ENCODE measurements around the gene TMEM51.

Gene TMEM51

DNA sequence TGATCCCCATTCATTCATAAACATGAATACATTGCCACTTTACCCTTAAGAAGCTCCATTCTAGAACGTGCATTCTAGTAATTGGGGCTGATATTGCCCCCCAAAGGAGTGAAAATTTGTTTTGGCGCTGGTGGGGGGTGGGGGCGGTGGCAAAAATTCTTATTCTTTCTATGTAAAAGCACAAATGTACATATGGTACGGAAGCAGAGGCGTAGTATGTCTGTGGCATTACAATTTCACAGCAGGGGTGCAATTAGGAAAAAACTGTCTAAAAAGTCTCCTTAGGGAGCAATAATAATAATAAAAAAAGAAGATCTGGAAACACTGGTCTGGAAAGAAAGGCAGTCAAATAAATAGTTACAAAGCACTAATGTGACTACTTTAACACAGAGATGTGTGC lies 40.4 kb upstream of the TMEM51 start:
- H3K4ac ChIP-seq (ENCODE audit: low read depth, low read length), result no peak overlapping the region
- no peak overlapping the region for H3K4me2 ChIP-seq (ENCODE audit: low read length)
- no peak overlapping the region for H2BK120ac ChIP-seq (ENCODE audit: insufficient read depth, low read length, poor library complexity)
- no peak overlapping the region for H3K18ac ChIP-seq (ENCODE audit: low read length)
- no peaks in the 10 kb centered on the region for H3K4me1 ChIP-seq (ENCODE audit: control insufficient read depth in 1 of 2, insufficient read depth in 2 of 2, low read length in 2 of 2)
- H2BK5ac ChIP-seq (ENCODE audit: low read depth, low read length, poor library complexity), result no peak overlapping the region
- H3K9ac ChIP-seq (ENCODE audit: low read length), result no peak overlapping the region
- H2BK12ac ChIP-seq (ENCODE audit: low read length), result no peak overlapping the region
- no peak overlapping the region for H3K27ac ChIP-seq (ENCODE audit: low read depth, low read length)
- WGBS (ENCODE audit: extremely low coverage, insufficient coverage, insufficient read length), result no CpG with 5 or more reads among the region's 5 CpGs
- no peak overlapping the region for H4K91ac ChIP-seq (ENCODE audit: low read depth, low read length)
- no peaks in the 10 kb centered on the region for H3K36me3 ChIP-seq (ENCODE audit: control insufficient read depth in 1 of 2, insufficient read depth in 2 of 2, low read length in 2 of 2)
- peaks cover 2% of the 10 kb centered on the region for H3K9me3 ChIP-seq (ENCODE audit: insufficient read depth, low read depth, low read length)
- H3K4me3 ChIP-seq (ENCODE audit: low read depth, low read length), result no peak overlapping the region
- no peak overlapping the region for H4K8ac ChIP-seq (ENCODE audit: low read depth, low read length)
- H3K23ac ChIP-seq (ENCODE audit: low read length), result no peak overlapping the region
- H4K12ac ChIP-seq (ENCODE audit: low read depth, low read length), result no peak overlapping the region
- no peak for DNase-seq
- H3K14ac ChIP-seq (ENCODE audit: low read length), result no peak overlapping the region
- no peaks in the 10 kb centered on the region for H3K79me1 ChIP-seq (ENCODE audit: low read length)
- no peaks in the 10 kb centered on the region for H3K27me3 ChIP-seq (ENCODE audit: insufficient read depth, low read length)
- H2AFZ ChIP-seq (ENCODE audit: insufficient read depth, low read length, poor library complexity), result no peak overlapping the region
- no peak overlapping the region for H2AK5ac ChIP-seq (ENCODE audit: low read length)
- no peaks in the 10 kb centered on the region for H3K79me2 ChIP-seq (ENCODE audit: control insufficient read depth, insufficient read depth, low read length, poor library complexity)

DNA sequence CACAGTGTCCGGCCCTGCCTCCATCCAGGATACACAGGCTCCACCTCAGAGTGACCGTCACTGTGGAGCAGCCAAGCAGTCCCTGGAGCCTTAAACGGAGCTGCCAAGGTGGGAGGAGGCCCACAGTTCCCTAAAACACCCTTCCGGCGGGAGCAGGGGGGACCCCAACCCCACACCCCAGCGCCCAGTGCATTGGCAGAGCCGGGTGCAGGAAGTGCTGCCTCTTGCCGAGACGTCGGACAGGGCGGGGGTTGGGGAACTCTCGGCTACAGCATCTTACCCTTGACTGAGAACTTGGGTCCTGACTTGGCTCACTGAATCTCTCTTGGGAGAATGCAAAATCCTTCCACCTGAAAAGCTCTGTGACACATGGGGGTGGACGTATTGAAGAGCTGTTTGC lies 38.7 kb upstream of the TMEM51 start:
- no peak overlapping the region for H3K27ac ChIP-seq (ENCODE audit: low read depth, low read length)
- no peaks in the 10 kb centered on the region for H3K27me3 ChIP-seq (ENCODE audit: insufficient read depth, low read length)
- no peak overlapping the region for H2AFZ ChIP-seq (ENCODE audit: insufficient read depth, low read length, poor library complexity)
- H3K9ac ChIP-seq (ENCODE audit: low read length), result no peak overlapping the region
- H3K18ac ChIP-seq (ENCODE audit: low read length), result no peak overlapping the region
- no peak overlapping the region for H3K4me3 ChIP-seq (ENCODE audit: low read depth, low read length)
- H3K36me3 ChIP-seq (ENCODE audit: control insufficient read depth in 1 of 2, insufficient read depth in 2 of 2, low read length in 2 of 2), result no peaks in the 10 kb centered on the region
- DNase-seq, result no peak
- no peak overlapping the region for H3K4me2 ChIP-seq (ENCODE audit: low read length)
- no peak overlapping the region for H2BK12ac ChIP-seq (ENCODE audit: low read length)
- H2BK5ac ChIP-seq (ENCODE audit: low read depth, low read length, poor library complexity), result no peak overlapping the region
- no peaks in the 10 kb centered on the region for H3K79me2 ChIP-seq (ENCODE audit: control insufficient read depth, insufficient read depth, low read length, poor library complexity)
- WGBS (ENCODE audit: extremely low coverage, insufficient coverage, insufficient read length), result no CpG with 5 or more reads among the region's 13 CpGs
- no peak overlapping the region for H3K14ac ChIP-seq (ENCODE audit: low read length)
- no peaks in the 10 kb centered on the region for H3K9me3 ChIP-seq (ENCODE audit: insufficient read depth, low read depth, low read length)
- no peak overlapping the region for H4K12ac ChIP-seq (ENCODE audit: low read depth, low read length)
- H4K8ac ChIP-seq (ENCODE audit: low read depth, low read length), result no peak overlapping the region
- no peaks in the 10 kb centered on the region for H3K79me1 ChIP-seq (ENCODE audit: low read length)
- no peak overlapping the region for H2BK120ac ChIP-seq (ENCODE audit: insufficient read depth, low read length, poor library complexity)
- H3K4me1 ChIP-seq (ENCODE audit: control insufficient read depth in 1 of 2, insufficient read depth in 2 of 2, low read length in 2 of 2), result no peaks in the 10 kb centered on the region
- H2AK5ac ChIP-seq (ENCODE audit: low read length), result no peak overlapping the region
- no peak overlapping the region for H3K4ac ChIP-seq (ENCODE audit: low read depth, low read length)
- H4K91ac ChIP-seq (ENCODE audit: low read depth, low read length), result no peak overlapping the region
- no peak overlapping the region for H3K23ac ChIP-seq (ENCODE audit: low read length)

DNA sequence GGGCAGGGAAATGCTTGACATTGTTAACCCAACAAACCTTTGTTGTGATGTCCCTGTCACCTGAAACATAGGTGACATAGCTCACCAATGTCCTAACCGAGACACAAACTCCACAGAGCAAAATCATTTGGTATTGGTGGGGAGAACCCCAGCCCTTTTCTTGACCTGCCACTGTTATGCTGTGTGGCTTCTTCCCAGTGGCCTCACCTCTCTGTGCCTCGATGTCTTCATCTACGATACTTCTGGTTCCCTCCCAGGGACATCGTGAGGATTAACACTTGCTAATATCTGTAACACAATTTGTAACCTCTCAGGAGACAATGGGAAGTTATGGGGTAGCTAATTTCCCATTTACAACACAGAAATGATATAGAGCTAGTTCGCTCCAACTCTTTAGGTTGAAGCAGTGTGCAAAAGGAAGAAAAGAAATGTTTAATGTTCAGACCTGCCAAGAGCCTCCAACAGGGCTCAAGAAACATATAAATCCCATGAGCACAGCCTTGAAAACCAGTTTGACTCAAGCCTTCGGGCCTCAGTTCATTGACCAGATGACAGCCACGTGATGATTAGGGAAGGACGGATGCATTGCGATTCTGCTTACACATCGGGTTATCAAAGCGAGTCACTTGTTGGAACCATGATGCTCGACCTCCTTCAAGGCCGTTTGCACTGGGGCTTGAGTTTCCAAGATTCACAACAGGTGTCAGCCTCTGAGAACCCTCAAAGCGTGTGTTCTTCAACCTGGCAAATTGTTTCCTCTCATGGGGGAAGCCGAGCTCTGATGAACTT lies 37.8 kb upstream of the TMEM51 start:
- Histone ChIP-seq H3K4me3 (ENCODE audit: low read depth, low read length) (no peak overlapping the region), H2BK120ac (ENCODE audit: insufficient read depth, low read length, poor library complexity) (no peak overlapping the region), H2BK5ac (ENCODE audit: low read depth, low read length, poor library complexity) (no peak overlapping the region), H3K9ac (ENCODE audit: low read length) (no peak overlapping the region), H3K4me1 (ENCODE audit: control insufficient read depth in 1 of 2, insufficient read depth in 2 of 2, low read length in 2 of 2) (no peaks in the 10 kb centered on the region), H3K4ac (ENCODE audit: low read depth, low read length) (no peak overlapping the region), H2AFZ (ENCODE audit: insufficient read depth, low read length, poor library complexity) (no peak overlapping the region), H3K27me3 (ENCODE audit: insufficient read depth, low read length) (peaks cover 3% of the 10 kb centered on the region), H4K12ac (ENCODE audit: low read depth, low read length) (no peak overlapping the region), H3K27ac (ENCODE audit: low read depth, low read length) (no peak overlapping the region), H3K9me3 (ENCODE audit: insufficient read depth, low read depth, low read length) (no peaks in the 10 kb centered on the region), H4K8ac (ENCODE audit: low read depth, low read length) (no peak overlapping the region), H4K91ac (ENCODE audit: low read depth, low read length) (no peak overlapping the region), H2BK12ac (ENCODE audit: low read length) (no peak overlapping the region), H3K79me2 (ENCODE audit: control insufficient read depth, insufficient read depth, low read length, poor library complexity) (no peaks in the 10 kb centered on the region), H3K18ac (ENCODE audit: low read length) (no peak overlapping the region), H3K23ac (ENCODE audit: low read length) (no peak overlapping the region), H2AK5ac (ENCODE audit: low read length) (no peak overlapping the region), H3K36me3 (ENCODE audit: control insufficient read depth in 1 of 2, insufficient read depth in 2 of 2, low read length in 2 of 2) (no peaks in the 10 kb centered on the region), H3K79me1 (ENCODE audit: low read length) (no peaks in the 10 kb centered on the region), H3K4me2 (ENCODE audit: low read length) (no peak overlapping the region), H3K14ac (ENCODE audit: low read length) (no peak overlapping the region)
- WGBS (ENCODE audit: extremely low coverage, insufficient coverage, insufficient read length), result no CpG with 5 or more reads among the region's 15 CpGs
- no peak for DNase-seq

DNA sequence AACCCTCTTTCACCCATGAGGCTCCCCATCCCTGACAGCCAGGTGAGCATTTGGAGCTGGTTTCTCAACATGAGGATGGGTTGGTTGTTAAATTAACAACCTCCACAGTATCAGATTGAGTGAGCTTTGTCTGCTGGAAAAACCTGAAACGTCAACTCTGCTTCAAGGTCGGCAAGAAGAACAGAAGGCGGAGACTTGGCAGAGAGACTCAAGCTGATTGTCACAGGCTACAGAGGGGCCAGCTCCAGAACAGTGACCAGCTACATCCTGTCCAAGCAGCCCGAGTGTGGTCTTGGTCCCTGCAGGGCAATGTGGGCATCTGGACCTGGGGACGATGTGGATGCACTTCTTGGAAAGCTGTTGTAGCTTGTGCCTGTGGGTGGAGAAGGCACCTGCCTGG lies 36.6 kb upstream of the TMEM51 start:
- Histone ChIP-seq H3K36me3 (ENCODE audit: control insufficient read depth in 1 of 2, insufficient read depth in 2 of 2, low read length in 2 of 2) (no peaks in the 10 kb centered on the region), H4K8ac (ENCODE audit: low read depth, low read length) (no peak overlapping the region), H3K4me2 (ENCODE audit: low read length) (no peak overlapping the region), H3K23ac (ENCODE audit: low read length) (no peak overlapping the region), H2BK120ac (ENCODE audit: insufficient read depth, low read length, poor library complexity) (no peak overlapping the region), H3K9ac (ENCODE audit: low read length) (no peak overlapping the region), H4K12ac (ENCODE audit: low read depth, low read length) (no peak overlapping the region), H3K79me1 (ENCODE audit: low read length) (no peaks in the 10 kb centered on the region), H4K91ac (ENCODE audit: low read depth, low read length) (no peak overlapping the region), H2AK5ac (ENCODE audit: low read length) (no peak overlapping the region), H3K14ac (ENCODE audit: low read length) (no peak overlapping the region), H2AFZ (ENCODE audit: insufficient read depth, low read length, poor library complexity) (no peak overlapping the region), H3K9me3 (ENCODE audit: insufficient read depth, low read depth, low read length) (no peaks in the 10 kb centered on the region), H3K27ac (ENCODE audit: low read depth, low read length) (no peak overlapping the region), H3K27me3 (ENCODE audit: insufficient read depth, low read length) (peaks cover 3% of the 10 kb centered on the region), H2BK5ac (ENCODE audit: low read depth, low read length, poor library complexity) (no peak overlapping the region), H3K4me3 (ENCODE audit: low read depth, low read length) (no peak overlapping the region), H2BK12ac (ENCODE audit: low read length) (no peak overlapping the region), H3K4ac (ENCODE audit: low read depth, low read length) (no peak overlapping the region), H3K79me2 (ENCODE audit: control insufficient read depth, insufficient read depth, low read length, poor library complexity) (no peaks in the 10 kb centered on the region), H3K4me1 (ENCODE audit: control insufficient read depth in 1 of 2, insufficient read depth in 2 of 2, low read length in 2 of 2) (no peaks in the 10 kb centered on the region), H3K18ac (ENCODE audit: low read length) (no peak overlapping the region)
- no CpG with 5 or more reads among the region's 5 CpGs for WGBS (ENCODE audit: extremely low coverage, insufficient coverage, insufficient read length)
- DNase-seq, result no peak
